Suprapubic skin (tissue), 4 donors: ENCODE data around the gene IFT27. TPM values are rescaled to one million over a fixed set of nuclear protein-coding genes. Genes with fewer than 3 reads are reported as not detected.

ENCODE experiments used
- DNase-seq, 2 donors: peaks; one replicate each; pipeline ENCODE4 v3.0.0-alpha.2; 2019; ENCODE audit warnings: low spot score in 2 of 2
- H3K27ac ChIP-seq: fragments of 200-600 bp; sonication (generic); one replicate; pipeline ENCODE4 v1.5.1; 2019
- H3K27me3 ChIP-seq: fragments of 200-600 bp; sonication (generic); one replicate; pipeline ENCODE4 v1.5.1; 2019
- H3K36me3 ChIP-seq: fragments of 200-600 bp; sonication (generic); one replicate; pipeline ENCODE4 v1.5.1; 2019
- H3K4me1 ChIP-seq: fragments of 200-600 bp; sonication (generic); one replicate; pipeline ENCODE4 v1.5.1; 2019
- H3K4me3 ChIP-seq: fragments of 200-600 bp; sonication (generic); one replicate; pipeline ENCODE4 v1.5.1; 2019; ENCODE audit warnings: mild to moderate bottlenecking
- H3K9me3 ChIP-seq: fragments of 200-600 bp; sonication (generic); one replicate; pipeline ENCODE4 v1.5.1; 2019
- CTCF ChIP-seq, 2 donors: fragments of 200-600 bp in 1 of 2; fragments of 450-650 bp in 1 of 2; sonication (generic) in 1 of 2; IDR thresholded peaks; one replicate each; pipeline ENCODE4 v1.5.1; 2016 to 2019; ENCODE audit warnings: antibody characterized with exemption in 2 of 2, mild to moderate bottlenecking in 1 of 2, moderate library complexity in 1 of 2
- EP300 ChIP-seq: sonication (generic); formaldehyde crosslinking; IDR thresholded peaks from one replicate; pipeline ENCODE4 v1.6.1; 2017; ENCODE audit warnings: antibody characterized with exemption
- POLR2A ChIP-seq, 2 donors: fragments of 450-650 bp; IDR thresholded peaks; one replicate each; pipeline ENCODE4 v1.6.1; 2017; ENCODE audit warnings: antibody characterized with exemption in 2 of 2, mild to moderate bottlenecking in 2 of 2, moderate library complexity in 2 of 2
- POLR2AphosphoS5 ChIP-seq, 3 donors: sonication (generic); formaldehyde crosslinking; IDR thresholded peaks; one replicate each; pipeline ENCODE4 v1.6.1; 2017; ENCODE audit warnings: antibody characterized with exemption in 3 of 3
- WGBS: methylation state at CpG from one replicate; pipeline ENCODE4 v1.1.5; 2018; 5-methylcytosine and 5-hydroxymethylcytosine counted together
- total RNA-seq, 4 donors: library from RNA; depleted of rRNA; stranded (reverse); fragments of >200 nt; gene quantifications; one replicate each; pipeline ENCODE4 v1.1.0, GENCODE V29; 2016

Gene IFT27
- total RNA-seq, 4 donors from 2014 or later, result 8.2 to 29.0 (median 17.7) TPM

- no peaks in the 10 kb centered on the region for H3K9me3 ChIP-seq
- no peak overlapping the region for H3K27ac ChIP-seq
- peaks cover 13% of the 10 kb centered on the region for H3K27me3 ChIP-seq
- no peak for DNase-seq
- TF ChIP-seq POLR2AphosphoS5 (IDR thresholded peaks at IDR 0.05) (no peak), POLR2A (IDR thresholded peaks at IDR 0.05) (no peak), EP300 (no peak), CTCF (IDR thresholded peaks at IDR 0.05) (no peak)
- H3K36me3 ChIP-seq, result no peaks in the 10 kb centered on the region
- WGBS, result 32% methylated on average over 9 of the region's 9 CpGs
- H3K4me3 ChIP-seq, result no peak overlapping the region
- peaks cover 4% of the 10 kb centered on the region for H3K4me1 ChIP-seq
Observed at GRCh38 chr22:36797374-36797773, 21.5 kb upstream of the IFT27 start.

- H3K4me3 ChIP-seq, result no peak overlapping the region
- DNase-seq, result no peak
- WGBS, result 78% methylated on average over 6 of the region's 7 CpGs
- peaks cover 4% of the 10 kb centered on the region for H3K4me1 ChIP-seq
- H3K27ac ChIP-seq, result no peak overlapping the region
- H3K9me3 ChIP-seq, result no peaks in the 10 kb centered on the region
- peaks cover 14% of the 10 kb centered on the region for H3K27me3 ChIP-seq
- H3K36me3 ChIP-seq, result no peaks in the 10 kb centered on the region
- no peak for TF ChIP-seq POLR2AphosphoS5 (IDR thresholded peaks at IDR 0.05)
- no peak for TF ChIP-seq POLR2A (IDR thresholded peaks at IDR 0.05)
Observed at GRCh38 chr22:36796552-36797175, 20.7 kb upstream of the IFT27 start.

GRCh38 chr22:36795633-36796032 lies 19.7 kb upstream of the IFT27 start:
- no peaks in the 10 kb centered on the region for H3K36me3 ChIP-seq
- 81% methylated on average over 7 of the region's 7 CpGs for WGBS
- H3K27ac ChIP-seq, result no peak overlapping the region
- no peaks in the 10 kb centered on the region for H3K9me3 ChIP-seq
- no peak overlapping the region for H3K4me3 ChIP-seq
- peaks cover 12% of the 10 kb centered on the region for H3K27me3 ChIP-seq
- no peak for DNase-seq
- peaks cover 5% of the 10 kb centered on the region for H3K4me1 ChIP-seq
- TF ChIP-seq CTCF (IDR thresholded peaks at IDR 0.05), result no peak
- TF ChIP-seq POLR2A (IDR thresholded peaks at IDR 0.05), result no peak
- no peak for TF ChIP-seq POLR2AphosphoS5 (IDR thresholded peaks at IDR 0.05)
- TF ChIP-seq EP300, result no peak

- no peak for DNase-seq
- no peaks in the 10 kb centered on the region for H3K36me3 ChIP-seq
- peaks cover 45% of the 10 kb centered on the region for H3K27me3 ChIP-seq
- peaks cover 4% of the 10 kb centered on the region for H3K4me1 ChIP-seq
- TF ChIP-seq CTCF (IDR thresholded peaks at IDR 0.05) (no peak), POLR2A (IDR thresholded peaks at IDR 0.05) (no peak), POLR2AphosphoS5 (IDR thresholded peaks at IDR 0.05) (no peak), EP300 (no peak)
- 25% methylated on average over 7 of the region's 7 CpGs for WGBS
- no peak overlapping the region for H3K27ac ChIP-seq
- no peak overlapping the region for H3K4me3 ChIP-seq
- H3K9me3 ChIP-seq, result no peaks in the 10 kb centered on the region
Observed at GRCh38 chr22:36790648-36791047, 14.7 kb upstream of the IFT27 start.

- TF ChIP-seq EP300 (no peak), POLR2A (IDR thresholded peaks at IDR 0.05) (no peak), POLR2AphosphoS5 (IDR thresholded peaks at IDR 0.05) (no peak), CTCF (IDR thresholded peaks at IDR 0.05) (no peak)
- 74% methylated on average over 14 of the region's 17 CpGs for WGBS
- Histone ChIP-seq H3K4me3 (no peak overlapping the region), H3K27ac (no peak overlapping the region), H3K36me3 (no peaks in the 10 kb centered on the region), H3K9me3 (no peaks in the 10 kb centered on the region), H3K4me1 (peaks cover 4% of the 10 kb centered on the region), H3K27me3 (peaks cover 45% of the 10 kb centered on the region)
- no peak for DNase-seq
Observed at GRCh38 chr22:36787204-36787988, 11.5 kb upstream of the IFT27 start.
